HL-60/S4 treated with retinoic acid at 250 ng/mL for 4 days and 3 days (cell line): ENCODE results near the gene SLC19A3.

Source experiments
- in situ Hi-C: fragments of 300-500 bp; cut with MboI; formaldehyde crosslinking; loops from 2 replicates; pipeline ENCODE4 v1.7.0; 2022; ENCODE audit warnings: low sequenced_read_pairs

SLC19A3 gene

GRCh38 chr2:227634201-227634600, 83.6 kb downstream of the SLC19A3 start:
- in situ Hi-C loops: no loop called here
